Stimulated activated CD4-positive, alpha-beta T cell treated with anti-CD3 and anti-CD28 coated beads, Interleukin-12 subunit alpha, Interleukin-12 subunit beta, amount 100 ng/mL, for 4 hours (primary cell): ENCODE data around the gene SHMT2.

Source experiments
- DNase-seq: peaks from one replicate; pipeline ENCODE4 v3.0.0-alpha.2; 2020

The SHMT2 gene

GRCh38 chr12:57199191-57199590, 30.3 kb upstream of the SHMT2 start:
- DNase-seq = no peak

DNA sequence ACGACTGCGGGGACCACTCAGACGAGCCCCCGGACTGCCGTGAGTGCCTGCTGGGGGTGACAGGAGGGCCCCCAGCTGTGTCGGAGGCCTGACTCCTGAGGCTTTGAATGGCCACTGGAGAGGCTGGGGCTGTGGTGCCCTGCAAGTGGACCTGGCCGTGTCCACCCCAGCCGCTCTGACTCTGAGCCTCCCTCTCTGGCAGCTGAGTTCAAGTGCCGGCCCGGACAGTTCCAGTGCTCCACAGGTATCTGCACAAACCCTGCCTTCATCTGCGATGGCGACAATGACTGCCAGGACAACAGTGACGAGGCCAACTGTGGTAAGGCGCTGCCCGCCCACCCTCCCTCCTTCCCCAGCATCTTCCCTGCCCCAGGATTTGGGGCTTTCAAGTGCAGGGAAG, 29.0 kb upstream of the SHMT2 start:
- DNase-seq = no peak

GRCh38 chr12:57201219-57201618, 28.3 kb upstream of the SHMT2 start:
- no peak for DNase-seq

DNA sequence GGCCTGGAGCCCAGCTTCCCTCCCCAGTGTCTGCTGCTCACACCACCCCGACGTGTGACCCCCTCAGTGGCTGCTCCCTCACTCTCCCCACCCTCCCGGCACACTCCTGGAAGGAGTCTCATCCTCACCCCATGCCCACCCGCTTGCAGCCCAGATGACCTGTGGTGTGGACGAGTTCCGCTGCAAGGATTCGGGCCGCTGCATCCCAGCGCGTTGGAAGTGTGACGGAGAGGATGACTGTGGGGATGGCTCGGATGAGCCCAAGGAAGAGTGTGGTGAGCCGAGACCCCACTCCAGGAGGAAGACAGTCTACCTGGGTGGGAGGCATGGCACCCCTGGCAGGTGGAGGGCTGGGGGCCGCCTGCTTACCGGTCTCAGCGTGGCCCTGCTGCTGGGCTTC, 27.9 kb upstream of the SHMT2 start:
- DNase-seq = no peak

DNA sequence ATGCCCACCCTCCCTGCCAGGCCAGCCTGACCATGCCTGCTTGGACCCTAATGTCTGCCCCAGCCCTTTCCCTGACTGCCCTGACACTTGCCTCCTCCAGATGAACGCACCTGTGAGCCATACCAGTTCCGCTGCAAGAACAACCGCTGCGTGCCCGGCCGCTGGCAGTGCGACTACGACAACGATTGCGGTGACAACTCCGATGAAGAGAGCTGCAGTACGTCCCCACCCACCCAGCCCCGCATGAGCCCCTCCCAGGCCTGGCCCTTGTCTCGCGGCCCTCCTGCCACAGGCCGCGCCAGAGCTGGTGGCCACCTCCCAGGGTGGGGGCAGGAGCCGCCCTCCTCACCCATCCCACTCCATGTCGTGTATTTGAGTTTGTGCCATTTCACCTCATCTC, 27.2 kb upstream of the SHMT2 start:
- no peak for DNase-seq

DNA sequence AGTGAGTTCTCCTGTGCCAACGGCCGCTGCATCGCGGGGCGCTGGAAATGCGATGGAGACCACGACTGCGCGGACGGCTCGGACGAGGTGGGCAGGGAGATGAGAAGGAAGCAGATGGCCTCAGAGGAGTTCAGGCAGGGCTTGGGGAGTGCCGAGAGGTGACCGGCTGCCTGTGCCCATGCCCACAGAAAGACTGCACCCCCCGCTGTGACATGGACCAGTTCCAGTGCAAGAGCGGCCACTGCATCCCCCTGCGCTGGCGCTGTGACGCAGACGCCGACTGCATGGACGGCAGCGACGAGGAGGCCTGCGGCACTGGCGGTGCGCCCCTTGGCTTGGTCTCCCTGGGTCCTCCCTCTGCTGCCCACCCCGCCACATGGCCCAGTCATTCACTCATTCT, 26.3 kb upstream of the SHMT2 start:
- DNase-seq = no peak

- DNase-seq = no peak
Measured at GRCh38 chr12:57203791-57204190, 25.7 kb upstream of the SHMT2 start.

DNA sequence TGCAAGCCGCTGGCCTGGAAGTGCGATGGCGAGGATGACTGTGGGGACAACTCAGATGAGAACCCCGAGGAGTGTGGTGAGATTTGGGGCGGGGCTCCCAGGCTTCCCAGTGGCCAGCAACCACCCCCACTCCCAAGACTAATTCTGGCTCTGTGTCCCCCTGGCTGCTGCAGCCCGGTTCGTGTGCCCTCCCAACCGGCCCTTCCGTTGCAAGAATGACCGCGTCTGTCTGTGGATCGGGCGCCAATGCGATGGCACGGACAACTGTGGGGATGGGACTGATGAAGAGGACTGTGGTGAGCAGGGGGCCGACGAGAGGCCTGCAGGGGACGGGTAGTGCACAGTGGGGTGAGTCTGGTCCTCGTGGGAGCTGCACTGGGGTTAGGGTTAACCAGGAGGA, 25.1 kb upstream of the SHMT2 start:
- DNase-seq = no peak

DNA sequence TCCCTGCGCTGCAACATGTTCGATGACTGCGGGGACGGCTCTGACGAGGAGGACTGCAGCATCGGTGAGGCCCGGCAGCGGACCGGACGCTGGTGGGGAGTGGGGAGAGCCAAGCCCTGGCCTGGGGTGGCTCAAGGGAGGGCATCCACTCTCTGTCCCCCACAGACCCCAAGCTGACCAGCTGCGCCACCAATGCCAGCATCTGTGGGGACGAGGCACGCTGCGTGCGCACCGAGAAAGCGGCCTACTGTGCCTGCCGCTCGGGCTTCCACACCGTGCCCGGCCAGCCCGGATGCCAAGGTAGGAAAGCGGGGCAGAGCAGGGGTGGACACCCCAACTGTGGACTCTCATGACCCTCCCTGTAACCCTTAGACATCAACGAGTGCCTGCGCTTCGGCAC, 24.3 kb upstream of the SHMT2 start:
- no peak for DNase-seq

DNA sequence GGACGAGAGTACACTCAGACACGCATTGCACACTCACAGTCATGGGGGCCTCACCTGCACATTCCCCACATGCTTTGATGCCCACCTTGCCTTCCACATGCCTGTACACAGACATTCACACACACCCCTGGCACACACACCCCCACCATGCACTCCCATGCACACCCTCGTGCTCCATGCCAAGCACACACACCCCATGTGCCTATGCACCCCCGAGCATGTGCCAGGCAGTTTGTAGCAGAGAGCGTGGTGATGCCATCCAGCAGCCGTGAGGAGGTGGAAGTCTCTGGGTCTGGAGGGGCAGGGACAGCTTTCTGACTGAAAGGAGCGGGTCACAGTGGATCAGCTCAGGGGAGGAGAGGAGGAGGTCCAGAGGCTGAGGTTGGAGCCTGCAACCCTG, 23.6 kb upstream of the SHMT2 start:
- DNase-seq = no peak

GRCh38 chr12:57207731-57208630, 21.5 kb upstream of the SHMT2 start:
- DNase-seq = no peak

DNA sequence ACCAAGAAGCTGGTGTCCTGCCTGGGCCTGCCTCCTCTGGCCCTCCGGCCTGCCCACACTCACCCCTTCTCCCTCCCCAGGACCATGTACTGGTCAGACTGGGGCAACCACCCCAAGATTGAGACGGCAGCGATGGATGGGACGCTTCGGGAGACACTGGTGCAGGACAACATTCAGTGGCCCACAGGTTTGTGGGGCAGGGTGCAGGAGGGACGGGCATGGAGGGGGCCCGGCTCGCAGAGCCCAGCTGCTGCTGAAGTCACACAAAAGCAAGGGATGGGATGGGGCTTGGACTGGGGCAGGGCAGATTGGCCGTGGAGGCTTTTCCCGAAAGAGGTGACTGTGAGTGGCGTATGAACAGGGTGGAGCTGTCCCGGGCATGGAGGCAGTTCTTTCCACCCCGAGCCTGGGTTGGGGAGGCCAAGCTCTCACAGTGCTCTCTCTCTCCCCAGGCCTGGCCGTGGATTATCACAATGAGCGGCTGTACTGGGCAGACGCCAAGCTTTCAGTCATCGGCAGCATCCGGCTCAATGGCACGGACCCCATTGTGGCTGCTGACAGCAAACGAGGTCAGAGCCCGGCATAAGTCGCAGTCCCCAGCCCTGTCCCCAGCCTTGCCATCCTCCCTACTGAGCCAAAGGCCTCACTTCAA, 20.8 kb upstream of the SHMT2 start:
- no peak for DNase-seq

DNA sequence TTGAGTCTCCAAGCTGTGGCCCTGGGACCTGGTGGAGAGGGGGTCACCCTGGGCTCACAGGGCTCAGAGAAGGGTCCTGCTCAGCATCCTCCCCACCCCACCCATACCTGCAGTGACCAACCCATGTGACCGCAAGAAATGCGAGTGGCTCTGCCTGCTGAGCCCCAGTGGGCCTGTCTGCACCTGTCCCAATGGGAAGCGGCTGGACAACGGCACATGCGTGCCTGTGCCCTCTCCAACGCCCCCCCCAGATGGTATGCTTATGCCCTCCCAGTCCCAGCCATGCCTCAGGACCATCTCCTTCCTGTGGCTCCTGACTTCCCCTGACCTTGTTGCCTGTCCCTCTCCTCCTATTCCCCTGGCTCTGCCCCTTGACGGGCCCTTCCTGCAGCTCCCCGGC, 19.6 kb upstream of the SHMT2 start:
- DNase-seq = no peak

- no peak for DNase-seq
Measured at GRCh38 chr12:57210461-57210860, 19.1 kb upstream of the SHMT2 start.

DNA sequence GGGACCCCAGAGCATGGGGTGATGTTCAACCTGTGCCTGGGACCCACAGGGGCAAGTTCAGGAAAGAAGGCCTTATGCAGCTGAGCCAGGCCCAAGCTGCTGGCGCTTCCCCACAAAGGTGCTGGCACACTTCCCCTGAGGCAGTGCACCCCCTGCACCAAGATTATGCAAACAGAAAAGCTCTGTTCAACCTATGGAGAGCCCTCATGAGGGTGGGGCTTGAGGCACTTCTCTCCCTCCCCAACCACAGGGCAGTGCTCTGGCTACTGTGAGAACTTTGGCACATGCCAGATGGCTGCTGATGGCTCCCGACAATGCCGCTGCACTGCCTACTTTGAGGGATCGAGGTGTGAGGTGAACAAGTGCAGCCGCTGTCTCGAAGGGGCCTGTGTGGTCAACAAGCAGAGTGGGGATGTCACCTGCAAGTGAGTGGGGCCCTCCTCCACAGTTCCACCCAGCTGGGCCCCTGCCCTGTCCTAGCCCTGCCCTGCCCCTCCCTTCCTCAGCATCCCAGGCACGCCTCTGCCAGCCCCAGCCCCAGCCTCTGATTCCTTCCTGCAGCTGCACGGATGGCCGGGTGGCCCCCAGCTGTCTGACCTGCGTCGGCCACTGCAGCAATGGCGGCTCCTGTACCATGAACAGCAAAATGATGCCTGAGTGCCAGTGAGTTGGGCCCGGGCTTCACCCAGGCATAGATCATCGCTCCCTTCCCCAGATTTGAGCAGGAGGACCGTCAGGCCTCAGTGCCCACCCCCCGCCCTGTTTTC, 18.4 kb upstream of the SHMT2 start:
- no peak for DNase-seq

DNA sequence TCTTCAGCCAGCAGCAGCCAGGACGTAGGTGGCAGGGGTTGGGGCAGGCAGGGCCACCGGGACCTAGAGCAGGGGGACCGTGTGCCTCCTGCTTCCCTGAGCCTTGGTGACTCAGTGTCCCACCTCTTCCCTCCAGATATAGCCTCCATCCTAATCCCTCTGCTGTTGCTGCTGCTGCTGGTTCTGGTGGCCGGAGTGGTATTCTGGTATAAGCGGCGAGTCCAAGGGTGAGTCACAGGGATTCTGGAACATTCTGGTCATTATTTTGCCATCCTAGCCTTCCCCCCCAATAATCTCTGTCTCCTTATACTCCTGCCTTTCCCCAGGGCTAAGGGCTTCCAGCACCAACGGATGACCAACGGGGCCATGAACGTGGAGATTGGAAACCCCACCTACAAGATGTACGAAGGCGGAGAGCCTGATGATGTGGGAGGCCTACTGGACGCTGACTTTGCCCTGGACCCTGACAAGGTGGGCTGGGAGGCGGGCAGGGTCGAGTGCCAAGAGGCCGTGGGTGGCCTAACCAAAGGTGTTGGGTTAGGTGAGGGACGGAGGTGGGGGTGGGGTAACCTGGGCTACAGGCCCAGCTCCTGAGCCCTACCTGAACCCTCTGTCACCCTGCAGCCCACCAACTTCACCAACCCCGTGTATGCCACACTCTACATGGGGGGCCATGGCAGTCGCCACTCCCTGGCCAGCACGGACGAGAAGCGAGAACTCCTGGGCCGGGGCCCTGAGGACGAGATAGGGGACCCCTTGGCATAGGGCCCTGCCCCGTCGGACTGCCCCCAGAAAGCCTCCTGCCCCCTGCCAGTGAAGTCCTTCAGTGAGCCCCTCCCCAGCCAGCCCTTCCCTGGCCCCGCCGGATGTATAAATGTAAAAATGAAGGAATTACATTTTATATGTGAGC, 17.5 kb upstream of the SHMT2 start:
- DNase-seq = no peak

DNA sequence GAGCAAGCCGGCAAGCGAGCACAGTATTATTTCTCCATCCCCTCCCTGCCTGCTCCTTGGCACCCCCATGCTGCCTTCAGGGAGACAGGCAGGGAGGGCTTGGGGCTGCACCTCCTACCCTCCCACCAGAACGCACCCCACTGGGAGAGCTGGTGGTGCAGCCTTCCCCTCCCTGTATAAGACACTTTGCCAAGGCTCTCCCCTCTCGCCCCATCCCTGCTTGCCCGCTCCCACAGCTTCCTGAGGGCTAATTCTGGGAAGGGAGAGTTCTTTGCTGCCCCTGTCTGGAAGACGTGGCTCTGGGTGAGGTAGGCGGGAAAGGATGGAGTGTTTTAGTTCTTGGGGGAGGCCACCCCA, 16.8 kb upstream of the SHMT2 start:
- DNase-seq = no peak

DNA sequence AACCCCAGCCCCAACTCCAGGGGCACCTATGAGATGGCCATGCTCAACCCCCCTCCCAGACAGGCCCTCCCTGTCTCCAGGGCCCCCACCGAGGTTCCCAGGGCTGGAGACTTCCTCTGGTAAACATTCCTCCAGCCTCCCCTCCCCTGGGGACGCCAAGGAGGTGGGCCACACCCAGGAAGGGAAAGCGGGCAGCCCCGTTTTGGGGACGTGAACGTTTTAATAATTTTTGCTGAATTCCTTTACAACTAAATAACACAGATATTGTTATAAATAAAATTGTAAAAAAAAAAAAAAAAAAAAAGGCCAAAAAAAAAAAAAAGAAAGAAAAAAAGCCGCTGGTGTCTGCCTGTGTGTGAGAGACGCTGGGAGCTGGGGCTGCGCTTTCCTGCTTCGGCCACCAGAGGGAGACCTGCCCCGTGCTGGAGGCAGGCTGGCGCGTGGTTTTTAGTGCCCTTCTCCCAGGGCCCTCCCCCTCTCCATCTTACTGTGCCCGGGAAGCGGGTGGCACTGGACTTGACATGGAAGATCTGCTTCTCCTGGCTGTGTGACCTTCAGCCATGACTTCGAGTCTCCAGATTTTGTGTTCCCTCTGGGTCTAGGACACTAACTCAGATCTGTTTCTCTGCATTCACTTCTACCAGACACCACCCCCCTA, 16.3 kb upstream of the SHMT2 start:
- DNase-seq = peak; percentile 80

DNA sequence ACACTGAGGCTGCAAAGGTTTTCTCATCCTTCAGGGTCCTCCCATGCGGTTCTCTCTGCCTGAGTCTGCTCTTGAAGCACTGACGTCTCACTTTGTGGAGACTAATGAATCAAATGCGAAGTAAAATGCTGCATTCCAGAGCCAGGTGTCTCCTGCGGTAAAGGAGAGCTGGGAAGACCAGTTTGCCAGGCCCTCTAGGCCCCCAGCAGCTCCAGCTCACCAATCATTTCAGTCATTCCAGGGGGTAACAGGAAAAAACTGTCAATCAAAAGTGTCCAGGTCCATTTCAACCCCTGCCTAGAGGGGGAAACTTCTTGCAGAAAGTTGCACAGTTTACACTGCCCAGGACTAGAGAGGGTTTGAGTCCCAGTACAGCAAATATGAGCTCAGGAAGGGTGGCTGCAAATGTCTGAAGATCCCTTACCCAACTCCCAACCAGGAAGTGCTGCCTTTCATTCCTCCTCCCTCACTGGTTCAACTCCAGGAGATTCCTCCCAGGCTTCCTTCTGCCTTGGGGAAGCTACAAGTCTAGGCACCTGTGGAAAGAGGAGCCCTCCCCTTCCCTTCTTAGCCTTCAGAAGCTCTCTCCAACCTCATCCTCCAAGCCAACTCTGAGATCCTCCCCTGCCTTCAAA, 15.6 kb upstream of the SHMT2 start:
- no peak for DNase-seq

DNA sequence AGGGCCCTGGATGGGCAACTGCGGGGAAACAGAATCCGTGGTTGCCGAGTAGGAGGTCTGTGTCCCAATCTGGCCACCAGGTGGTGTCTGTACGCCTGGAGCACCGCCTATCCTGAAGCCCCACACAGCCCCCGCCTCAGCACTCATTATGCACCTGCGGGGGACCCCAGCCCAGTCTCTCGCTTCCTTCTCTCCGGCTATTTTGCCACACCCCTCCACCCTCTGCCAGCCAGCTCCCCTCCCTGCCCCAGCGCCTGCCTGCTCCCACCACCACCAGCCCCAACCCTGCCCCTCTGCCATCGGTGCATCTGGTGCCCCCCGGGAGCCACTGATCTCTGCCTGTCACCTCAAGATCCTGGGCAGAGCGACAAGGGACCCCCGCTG, 15.1 kb upstream of the SHMT2 start:
- DNase-seq = peak; percentile 66

DNA sequence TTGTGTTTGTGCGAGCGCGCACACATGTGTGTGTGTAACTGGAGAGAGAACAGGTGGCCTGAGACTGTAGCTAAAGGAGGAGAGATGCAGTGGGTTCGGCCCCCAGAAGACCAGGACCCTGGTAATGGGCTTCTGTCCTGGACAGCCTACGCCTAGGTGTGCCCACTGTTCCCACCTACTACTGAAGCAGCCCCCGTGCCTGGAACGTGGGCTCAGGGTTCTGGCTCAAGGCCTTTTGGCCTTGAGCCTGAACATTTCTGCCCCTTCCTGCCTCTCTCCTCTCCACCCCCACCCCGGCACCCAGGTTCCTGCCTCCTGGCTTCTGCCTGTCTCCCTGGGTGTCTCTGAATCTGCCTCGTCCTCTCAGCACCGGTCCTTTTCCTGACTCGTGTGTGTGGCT, 14.4 kb upstream of the SHMT2 start:
- no peak for DNase-seq

DNA sequence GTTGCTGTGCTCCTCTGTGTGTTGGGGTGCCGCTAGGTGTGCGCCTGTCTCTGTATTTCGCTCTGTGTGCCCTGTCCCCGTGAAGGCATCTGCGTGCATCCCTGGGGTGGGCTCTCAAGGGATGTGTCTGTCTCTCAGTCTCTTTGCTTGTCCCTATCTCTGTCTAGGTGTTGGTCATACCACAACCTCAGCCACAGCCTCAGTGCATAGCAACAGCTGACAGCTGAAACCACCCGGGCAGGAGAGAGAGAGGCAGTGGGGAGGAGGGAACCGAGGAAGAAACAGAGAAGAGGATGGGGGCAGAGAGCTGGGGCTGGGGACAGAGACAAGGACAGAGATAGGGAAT, 13.9 kb upstream of the SHMT2 start:
- DNase-seq = no peak
